Measurements from ENCODE around the gene LTBP1. TPM values are rescaled to one million over a fixed set of nuclear protein-coding genes. Genes with fewer than 3 reads are reported as not detected.

Gene LTBP1
- total and polyA plus RNA-seq, 4 donors: 5.8 to 57.6 (median 10.2) TPM

DNA sequence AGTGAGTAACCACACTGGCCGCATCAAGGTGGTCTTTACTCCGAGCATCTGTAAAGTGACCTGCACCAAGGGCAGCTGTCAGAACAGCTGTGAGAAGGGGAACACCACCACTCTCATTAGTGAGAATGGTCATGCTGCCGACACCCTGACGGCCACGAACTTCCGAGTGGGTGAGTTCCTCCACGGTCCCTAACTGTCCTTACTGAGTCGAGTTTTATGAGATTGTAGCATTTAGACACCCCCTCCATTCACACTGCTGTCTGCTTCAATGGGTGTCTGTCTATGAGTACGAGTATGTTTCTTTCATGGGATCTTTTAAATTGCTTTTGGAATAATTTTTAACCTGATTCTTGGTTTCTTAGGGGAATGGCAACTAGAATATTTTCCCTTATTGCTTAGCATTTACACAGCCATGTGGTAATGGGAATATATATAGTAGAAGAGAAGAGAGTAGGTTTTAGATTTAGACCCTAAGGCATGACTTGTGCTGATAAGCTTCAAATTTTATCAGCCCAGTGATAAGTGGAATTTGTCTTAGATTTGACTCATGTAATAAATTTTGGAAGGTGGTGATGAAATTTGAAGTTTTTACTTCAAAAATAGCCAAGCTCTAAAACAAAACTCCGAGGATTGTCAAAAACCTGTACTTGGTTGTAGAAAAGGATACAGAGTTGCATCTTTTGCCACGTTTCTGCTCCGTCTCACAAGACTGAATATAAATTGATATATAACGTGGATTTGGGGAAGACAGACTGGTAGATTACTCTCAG, 188.2 kb downstream of the LTBP1 start:
- no peaks in the 10 kb centered on the region for H3K27me3 ChIP-seq (ENCODE audit: control insufficient read depth in 4 of 4, insufficient read depth in 4 of 4, low read length in 3 of 4)
- H3K27ac ChIP-seq (ENCODE audit: low read depth in 1 of 2, low read length in 2 of 2): peak overlapping the region; percentile 20 to 47
- no peaks in the 10 kb centered on the region for H3K9me3 ChIP-seq (ENCODE audit: control insufficient read depth in 4 of 4, low read length in 3 of 4)
- no peak for DNase-seq (ENCODE audit: low spot score)
- TF ChIP-seq, protein P1, sequence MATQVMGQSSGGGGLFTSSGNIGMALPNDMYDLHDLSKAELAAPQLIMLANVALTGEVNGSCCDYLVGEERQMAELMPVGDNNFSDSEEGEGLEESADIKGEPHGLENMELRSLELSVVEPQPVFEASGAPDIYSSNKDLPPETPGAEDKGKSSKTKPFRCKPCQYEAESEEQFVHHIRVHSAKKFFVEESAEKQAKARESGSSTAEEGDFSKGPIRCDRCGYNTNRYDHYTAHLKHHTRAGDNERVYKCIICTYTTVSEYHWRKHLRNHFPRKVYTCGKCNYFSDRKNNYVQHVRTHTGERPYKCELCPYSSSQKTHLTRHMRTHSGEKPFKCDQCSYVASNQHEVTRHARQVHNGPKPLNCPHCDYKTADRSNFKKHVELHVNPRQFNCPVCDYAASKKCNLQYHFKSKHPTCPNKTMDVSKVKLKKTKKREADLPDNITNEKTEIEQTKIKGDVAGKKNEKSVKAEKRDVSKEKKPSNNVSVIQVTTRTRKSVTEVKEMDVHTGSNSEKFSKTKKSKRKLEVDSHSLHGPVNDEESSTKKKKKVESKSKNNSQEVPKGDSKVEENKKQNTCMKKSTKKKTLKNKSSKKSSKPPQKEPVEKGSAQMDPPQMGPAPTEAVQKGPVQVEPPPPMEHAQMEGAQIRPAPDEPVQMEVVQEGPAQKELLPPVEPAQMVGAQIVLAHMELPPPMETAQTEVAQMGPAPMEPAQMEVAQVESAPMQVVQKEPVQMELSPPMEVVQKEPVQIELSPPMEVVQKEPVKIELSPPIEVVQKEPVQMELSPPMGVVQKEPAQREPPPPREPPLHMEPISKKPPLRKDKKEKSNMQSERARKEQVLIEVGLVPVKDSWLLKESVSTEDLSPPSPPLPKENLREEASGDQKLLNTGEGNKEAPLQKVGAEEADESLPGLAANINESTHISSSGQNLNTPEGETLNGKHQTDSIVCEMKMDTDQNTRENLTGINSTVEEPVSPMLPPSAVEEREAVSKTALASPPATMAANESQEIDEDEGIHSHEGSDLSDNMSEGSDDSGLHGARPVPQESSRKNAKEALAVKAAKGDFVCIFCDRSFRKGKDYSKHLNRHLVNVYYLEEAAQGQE (IDR thresholded peaks at IDR 0.05): no peak
- TF ChIP-seq FOXA2 (IDR thresholded peaks at IDR 0.05): no peak
- no peak for TF ChIP-seq EGR1 (IDR thresholded peaks at IDR 0.05; ENCODE audit: low read depth in 2 of 2)
- no peak for TF ChIP-seq JUND (IDR thresholded peaks at IDR 0.05)
- TF ChIP-seq RXRA (IDR thresholded peaks at IDR 0.05): no peak
- no peak for TF ChIP-seq SP1 (IDR thresholded peaks at IDR 0.05)
- TF ChIP-seq, protein P2, sequence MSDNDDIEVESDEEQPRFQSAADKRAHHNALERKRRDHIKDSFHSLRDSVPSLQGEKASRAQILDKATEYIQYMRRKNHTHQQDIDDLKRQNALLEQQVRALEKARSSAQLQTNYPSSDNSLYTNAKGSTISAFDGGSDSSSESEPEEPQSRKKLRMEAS (IDR thresholded peaks at IDR 0.05): no peak
- no peak for TF ChIP-seq RAD21 (IDR thresholded peaks at IDR 0.05)
- no peak for TF ChIP-seq HNF4A (conservative IDR thresholded peaks at IDR 0.05)
- no peak for TF ChIP-seq YY1 (IDR thresholded peaks at IDR 0.05)
- no peak for TF ChIP-seq GABPA (IDR thresholded peaks at IDR 0.05 in 1 of 2, conservative IDR thresholded peaks at IDR 0.05 in 1 of 2)
- TF ChIP-seq, protein P3, sequence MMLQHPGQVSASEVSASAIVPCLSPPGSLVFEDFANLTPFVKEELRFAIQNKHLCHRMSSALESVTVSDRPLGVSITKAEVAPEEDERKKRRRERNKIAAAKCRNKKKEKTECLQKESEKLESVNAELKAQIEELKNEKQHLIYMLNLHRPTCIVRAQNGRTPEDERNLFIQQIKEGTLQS (IDR thresholded peaks at IDR 0.05): no peak
- TF ChIP-seq TAF1 (conservative IDR thresholded peaks at IDR 0.05): no peak
- TF ChIP-seq CTCF (IDR thresholded peaks at IDR 0.05; ENCODE audit: low read depth, low read length, missing input control): no peak
- peaks cover 0 to 21% (median 15%) of the 10 kb centered on the region in 4 donors for H3K4me1 ChIP-seq (ENCODE audit: control insufficient read depth in 4 of 4, insufficient read depth in 4 of 4, low read length in 3 of 4)
- H3K9ac ChIP-seq (ENCODE audit: low read depth in 1 of 2, low read length in 2 of 2): no peak overlapping the region
- H3K36me3 ChIP-seq (ENCODE audit: control insufficient read depth in 4 of 4, insufficient read depth in 3 of 4, low read depth in 1 of 4, low read length in 3 of 4): peaks cover 0 to 1% (median 0%) of the 10 kb centered on the region in 4 donors
- no peak overlapping the region for H3K4me3 ChIP-seq (ENCODE audit: low read depth in 1 of 3, low read length in 3 of 3)
- 77% methylated on average over 13 of the region's 13 CpGs for WGBS

GRCh38 chr2:33135645-33136044, 188.9 kb downstream of the LTBP1 start:
- peaks cover 0 to 1% (median 0%) of the 10 kb centered on the region in 4 donors for H3K36me3 ChIP-seq (ENCODE audit: control insufficient read depth in 4 of 4, insufficient read depth in 3 of 4, low read depth in 1 of 4, low read length in 3 of 4)
- no peaks in the 10 kb centered on the region for H3K9me3 ChIP-seq (ENCODE audit: control insufficient read depth in 4 of 4, low read length in 3 of 4)
- WGBS: 62% methylated on average over 4 of the region's 4 CpGs
- peak overlapping the region in 1 of 2 donors; percentile 47 for H3K27ac ChIP-seq (ENCODE audit: low read depth in 1 of 2, low read length in 2 of 2)
- H3K9ac ChIP-seq (ENCODE audit: low read depth in 1 of 2, low read length in 2 of 2): no peak overlapping the region
- TF ChIP-seq FOXA1 (IDR thresholded peaks at IDR 0.05) (no peak), EGR1 (IDR thresholded peaks at IDR 0.05; ENCODE audit: low read depth in 2 of 2) (no peak), RXRA (IDR thresholded peaks at IDR 0.05) (no peak), RAD21 (IDR thresholded peaks at IDR 0.05) (no peak), HNF4A (conservative IDR thresholded peaks at IDR 0.05) (no peak), HNF4G (IDR thresholded peaks at IDR 0.05) (no peak), GABPA (IDR thresholded peaks at IDR 0.05 in 1 of 2, conservative IDR thresholded peaks at IDR 0.05 in 1 of 2) (no peak)
- TF ChIP-seq, protein P2 (IDR thresholded peaks at IDR 0.05): no peak
- TF ChIP-seq, protein P1 (IDR thresholded peaks at IDR 0.05): no peak
- TF ChIP-seq, protein P4, sequence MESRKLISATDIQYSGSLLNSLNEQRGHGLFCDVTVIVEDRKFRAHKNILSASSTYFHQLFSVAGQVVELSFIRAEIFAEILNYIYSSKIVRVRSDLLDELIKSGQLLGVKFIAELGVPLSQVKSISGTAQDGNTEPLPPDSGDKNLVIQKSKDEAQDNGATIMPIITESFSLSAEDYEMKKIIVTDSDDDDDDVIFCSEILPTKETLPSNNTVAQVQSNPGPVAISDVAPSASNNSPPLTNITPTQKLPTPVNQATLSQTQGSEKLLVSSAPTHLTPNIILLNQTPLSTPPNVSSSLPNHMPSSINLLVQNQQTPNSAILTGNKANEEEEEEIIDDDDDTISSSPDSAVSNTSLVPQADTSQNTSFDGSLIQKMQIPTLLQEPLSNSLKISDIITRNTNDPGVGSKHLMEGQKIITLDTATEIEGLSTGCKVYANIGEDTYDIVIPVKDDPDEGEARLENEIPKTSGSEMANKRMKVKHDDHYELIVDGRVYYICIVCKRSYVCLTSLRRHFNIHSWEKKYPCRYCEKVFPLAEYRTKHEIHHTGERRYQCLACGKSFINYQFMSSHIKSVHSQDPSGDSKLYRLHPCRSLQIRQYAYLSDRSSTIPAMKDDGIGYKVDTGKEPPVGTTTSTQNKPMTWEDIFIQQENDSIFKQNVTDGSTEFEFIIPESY (IDR thresholded peaks at IDR 0.05): no peak
- TF ChIP-seq, protein P3 (IDR thresholded peaks at IDR 0.05): no peak
- no peaks in the 10 kb centered on the region for H3K27me3 ChIP-seq (ENCODE audit: control insufficient read depth in 4 of 4, insufficient read depth in 4 of 4, low read length in 3 of 4)
- H3K4me3 ChIP-seq (ENCODE audit: low read depth in 1 of 3, low read length in 3 of 3): no peak overlapping the region
- no peak for DNase-seq (ENCODE audit: low spot score)
- H3K4me1 ChIP-seq (ENCODE audit: control insufficient read depth in 4 of 4, insufficient read depth in 4 of 4, low read length in 3 of 4): peaks cover 0 to 21% (median 15%) of the 10 kb centered on the region in 4 donors

All from liver (tissue), 9 donors.